Stimulated activated effector memory CD8-positive, alpha-beta T cell treated with anti-CD3 and anti-CD28 coated beads, Interleukin-12 subunit alpha, Interleukin-12 subunit beta, amount 100 ng/mL, for 72 hours (primary cell): ENCODE results near the gene STIL.

Experiments
- ATAC-seq: fragments of 150-1000 bp; cut with Tn5 transposase; 2 replicates; pipeline ENCODE4 v1.10.0; 2021
- DNase-seq, 2 donors: peaks; one replicate each; pipeline ENCODE4 v3.0.0; 2021 to 2022; ENCODE audit warnings: low spot score in 2 of 2
- H3K27ac Mint-ChIP-seq: one replicate; pipeline ENCODE4 v1.8.0; 2022; ENCODE audit warnings: mild to moderate bottlenecking, mixed read lengths
- H3K36me3 Mint-ChIP-seq: one replicate; pipeline ENCODE4 v1.8.0; 2022; ENCODE audit warnings: mild to moderate bottlenecking, mixed read lengths
- H3K4me1 Mint-ChIP-seq: one replicate; pipeline ENCODE4 v1.8.0; 2022; ENCODE audit warnings: mixed read lengths
- H3K4me3 Mint-ChIP-seq: one replicate; pipeline ENCODE4 v1.8.0; 2022; ENCODE audit warnings: mild to moderate bottlenecking, mixed read lengths
- H3K9me3 Mint-ChIP-seq: one replicate; pipeline ENCODE4 v1.8.0; 2022; ENCODE audit warnings: mixed read lengths

The STIL gene

GRCh38 chr1:47231301-47232186 lies 82.4 kb downstream of the STIL start:
- H3K36me3 Mint-ChIP-seq: no peaks in the 10 kb centered on the region
- H3K9me3 Mint-ChIP-seq: no peaks in the 10 kb centered on the region
- H3K4me1 Mint-ChIP-seq: peaks cover 32% of the 10 kb centered on the region
- peak in 1 of 2 donors; percentile 61 for DNase-seq
- peak overlapping the region; percentile 16 for H3K27ac Mint-ChIP-seq
- ATAC-seq: peak; percentile 29
- peak overlapping the region; percentile 74 for H3K4me3 Mint-ChIP-seq

GRCh38 chr1:47230692-47231300 lies 83.2 kb downstream of the STIL start:
- Mint-ChIP-seq H3K4me3 (peak overlapping the region; percentile 74), H3K9me3 (no peaks in the 10 kb centered on the region), H3K4me1 (peaks cover 36% of the 10 kb centered on the region), H3K36me3 (no peaks in the 10 kb centered on the region), H3K27ac (no peak overlapping the region)
- DNase-seq: no peak
- ATAC-seq: peak; percentile 41

- DNase-seq (no peak), ATAC-seq (no peak)
- no peaks in the 10 kb centered on the region for H3K36me3 Mint-ChIP-seq
- peak overlapping the region; percentile 74 for H3K4me3 Mint-ChIP-seq
- H3K4me1 Mint-ChIP-seq: peaks cover 38% of the 10 kb centered on the region
- no peak overlapping the region for H3K27ac Mint-ChIP-seq
- H3K9me3 Mint-ChIP-seq: no peaks in the 10 kb centered on the region
Measured at GRCh38 chr1:47229886-47230691, 83.9 kb downstream of the STIL start.

DNA sequence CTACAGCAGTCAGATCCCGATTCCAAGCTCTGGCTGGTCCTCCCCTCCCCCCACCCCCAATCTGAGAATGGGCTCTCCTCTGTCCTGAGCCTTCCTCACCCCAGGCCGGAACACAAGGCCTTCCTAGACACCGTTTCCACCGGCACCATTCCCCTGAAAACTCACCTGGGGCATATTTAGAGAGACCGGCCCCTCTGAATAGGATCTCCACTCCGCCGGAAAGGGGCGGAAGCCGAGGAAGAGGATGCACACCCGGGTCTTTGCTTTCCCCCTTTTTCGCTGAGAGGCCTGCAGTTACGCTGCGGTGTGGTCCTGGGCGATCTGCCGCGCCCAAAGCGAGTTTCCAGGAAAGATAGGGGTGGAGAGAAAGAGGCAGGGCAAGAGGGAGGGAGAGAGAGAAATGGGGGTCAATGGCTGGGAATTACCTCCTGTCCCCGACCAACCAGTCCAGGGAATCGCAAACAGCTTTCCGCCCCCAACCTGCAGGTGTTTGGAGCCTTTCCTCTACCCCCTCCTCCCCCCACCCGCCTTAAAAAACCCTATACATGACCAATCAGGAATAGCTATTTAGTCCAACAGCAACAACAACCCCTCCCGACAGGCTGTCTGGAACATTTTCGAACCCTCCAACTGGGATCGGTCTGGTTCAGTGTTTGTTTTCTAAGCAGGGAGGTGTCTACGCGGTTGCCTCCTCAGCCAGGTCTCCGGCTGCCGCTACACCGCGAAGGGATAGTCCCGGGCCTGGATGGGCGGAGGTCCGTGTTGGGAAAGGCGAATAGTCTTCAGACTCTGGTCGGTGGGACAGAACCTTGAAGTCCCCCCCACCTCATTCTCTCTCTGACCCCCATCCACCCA lies 84.7 kb downstream of the STIL start:
- peak overlapping the region; percentile 74 for H3K4me3 Mint-ChIP-seq

GRCh38 chr1:47228644-47229030 lies 85.3 kb downstream of the STIL start:
- H3K27ac Mint-ChIP-seq: no peak overlapping the region

More for the DNA sequence above, 84.7 kb downstream of the STIL start:
- Mint-ChIP-seq H3K4me1 (peaks cover 38% of the 10 kb centered on the region), H3K36me3 (no peaks in the 10 kb centered on the region), H3K27ac (no peak overlapping the region), H3K9me3 (no peaks in the 10 kb centered on the region)
- ATAC-seq: no peak
- DNase-seq: no peak

DNA sequence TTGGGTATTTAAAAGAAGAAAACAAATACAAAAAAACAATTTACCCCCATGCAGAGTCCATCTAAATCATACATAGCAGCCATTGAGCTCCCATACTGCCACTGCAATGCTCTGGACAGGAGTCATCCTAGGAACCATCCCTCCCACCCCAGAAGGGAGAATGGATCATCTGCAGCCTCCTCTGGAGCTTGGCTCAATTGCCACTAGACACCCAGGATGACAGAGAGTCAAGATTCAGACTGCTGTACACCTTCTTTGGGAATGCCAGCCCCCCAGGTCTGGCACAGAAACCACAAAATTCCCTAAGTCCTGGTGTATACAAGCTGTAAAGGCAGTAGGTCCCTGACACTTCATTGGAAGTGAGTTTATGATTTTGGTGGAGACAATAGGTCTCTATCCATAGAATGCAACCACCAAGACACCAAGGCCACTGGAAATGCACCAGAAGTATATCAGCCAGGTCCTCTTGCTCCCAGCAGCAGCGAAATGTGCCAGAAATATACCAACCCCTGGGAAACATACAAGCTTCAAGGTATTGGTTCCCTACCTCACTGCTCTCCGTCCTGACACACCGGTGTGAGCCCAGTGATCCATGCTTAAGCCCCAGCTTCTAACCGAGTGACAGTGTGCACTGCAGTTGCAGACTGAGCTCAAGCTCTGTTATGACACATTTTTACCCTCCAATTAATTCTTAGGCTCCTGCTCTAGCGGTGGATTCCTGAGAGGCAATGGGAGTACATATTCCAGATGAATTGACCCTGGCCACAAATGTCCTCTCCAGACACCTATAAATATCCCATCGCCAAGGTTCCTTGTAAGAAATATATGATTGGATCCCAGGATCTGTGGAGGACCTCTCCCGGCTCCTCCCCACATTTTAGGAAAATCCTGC lies 86.4 kb downstream of the STIL start:
- Mint-ChIP-seq H3K4me3 (no peak overlapping the region), H3K9me3 (no peaks in the 10 kb centered on the region), H3K36me3 (no peaks in the 10 kb centered on the region), H3K27ac (no peak overlapping the region), H3K4me1 (peaks cover 35% of the 10 kb centered on the region)
- no peak for DNase-seq
- no peak for ATAC-seq

More at GRCh38 chr1:47228644-47229030, 85.3 kb downstream of the STIL start:
- no peaks in the 10 kb centered on the region for H3K36me3 Mint-ChIP-seq
- DNase-seq: no peak
- no peaks in the 10 kb centered on the region for H3K9me3 Mint-ChIP-seq
- H3K4me3 Mint-ChIP-seq: no peak overlapping the region
- H3K4me1 Mint-ChIP-seq: peaks cover 38% of the 10 kb centered on the region
- no peak for ATAC-seq

GRCh38 chr1:47226839-47227215 lies 87.1 kb downstream of the STIL start:
- no peak for DNase-seq
- no peak overlapping the region for H3K27ac Mint-ChIP-seq
- peaks cover 29% of the 10 kb centered on the region for H3K4me1 Mint-ChIP-seq
- H3K9me3 Mint-ChIP-seq: no peaks in the 10 kb centered on the region
- no peak overlapping the region for H3K4me3 Mint-ChIP-seq
- H3K36me3 Mint-ChIP-seq: no peaks in the 10 kb centered on the region
- no peak for ATAC-seq

- Mint-ChIP-seq H3K36me3 (no peaks in the 10 kb centered on the region), H3K4me3 (no peak overlapping the region), H3K4me1 (peaks cover 24% of the 10 kb centered on the region), H3K27ac (no peak overlapping the region), H3K9me3 (no peaks in the 10 kb centered on the region)
- DNase-seq (no peak), ATAC-seq (no peak)
Measured at GRCh38 chr1:47226121-47226838, 87.7 kb downstream of the STIL start.

DNA sequence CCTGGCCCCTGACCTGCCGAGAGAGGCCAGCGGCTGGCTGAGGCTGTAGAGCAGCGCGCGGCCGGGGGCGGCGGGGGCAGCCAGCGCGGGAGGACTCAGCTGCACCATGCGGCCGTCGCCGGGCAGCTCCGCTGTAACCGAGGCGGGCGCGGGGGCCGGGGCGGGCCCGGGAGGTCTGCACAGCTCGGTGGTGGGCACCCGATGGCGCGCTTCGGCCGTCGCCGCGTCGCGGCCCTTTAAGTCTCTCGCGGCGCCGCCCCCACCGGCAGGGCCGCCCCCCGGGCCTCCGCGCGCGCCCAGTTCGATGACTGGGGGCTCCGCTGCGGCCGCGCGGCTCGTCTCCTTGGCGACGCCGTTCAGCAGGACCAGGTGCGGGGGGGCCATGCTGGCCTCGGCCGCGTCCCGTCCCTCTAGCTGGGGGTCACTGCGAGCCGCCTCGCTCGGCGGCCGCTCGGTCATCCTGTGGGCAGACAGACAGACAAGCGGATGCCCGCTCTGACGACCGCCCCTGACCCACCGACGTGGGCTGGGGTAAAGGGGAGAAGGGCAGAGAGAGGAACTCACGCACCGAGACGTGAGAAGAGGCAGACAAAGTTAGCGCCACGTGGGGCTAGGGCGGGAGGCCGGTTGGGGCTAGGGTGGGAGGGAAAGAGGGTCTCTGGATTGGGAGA lies 88.4 kb downstream of the STIL start:
- DNase-seq: no peak
- no peak overlapping the region for H3K27ac Mint-ChIP-seq
- no peak overlapping the region for H3K4me3 Mint-ChIP-seq
- no peaks in the 10 kb centered on the region for H3K9me3 Mint-ChIP-seq
- peaks cover 17% of the 10 kb centered on the region for H3K4me1 Mint-ChIP-seq
- ATAC-seq: peak; percentile 6
- no peaks in the 10 kb centered on the region for H3K36me3 Mint-ChIP-seq

- DNase-seq: no peak
- Mint-ChIP-seq H3K27ac (no peak overlapping the region), H3K4me1 (peaks cover 9% of the 10 kb centered on the region), H3K4me3 (no peak overlapping the region), H3K9me3 (no peaks in the 10 kb centered on the region), H3K36me3 (no peaks in the 10 kb centered on the region)
- peak; percentile 29 for ATAC-seq
Measured at GRCh38 chr1:47224676-47225399, 89.1 kb downstream of the STIL start.

DNA sequence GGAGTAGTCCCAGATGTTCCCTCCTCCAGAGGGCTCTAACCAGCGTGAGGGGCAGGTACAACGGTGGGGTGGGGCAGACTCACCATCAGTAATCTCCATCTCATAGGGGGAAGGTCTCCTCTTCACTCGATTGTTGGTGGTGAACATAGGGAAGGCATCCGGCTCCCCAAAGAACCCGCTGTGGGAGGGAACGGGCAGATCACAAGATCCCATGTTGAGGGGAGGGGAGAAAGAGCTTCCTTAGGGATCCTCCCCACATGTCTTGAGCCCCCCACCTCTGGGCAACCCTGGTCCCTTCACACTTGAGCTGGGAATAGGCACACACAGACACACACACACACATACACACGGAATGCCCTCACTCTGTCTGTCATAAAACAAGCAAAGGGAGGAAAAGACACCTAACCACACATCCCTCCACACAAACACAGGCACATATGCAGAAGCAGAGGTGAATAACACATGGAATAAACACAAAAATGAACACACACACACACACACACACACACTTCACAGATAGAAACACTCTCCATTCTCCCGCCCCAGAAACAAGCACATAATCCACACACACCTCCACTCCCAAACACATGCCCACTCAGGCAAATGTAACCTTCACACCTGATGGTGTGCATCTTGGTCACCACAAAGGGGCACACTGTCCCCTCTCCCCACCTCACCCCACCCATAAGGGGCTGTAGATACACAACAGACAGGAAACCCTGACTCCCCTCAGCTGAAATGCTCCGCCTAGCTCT lies 89.8 kb downstream of the STIL start:
- Mint-ChIP-seq H3K4me3 (no peak overlapping the region), H3K36me3 (no peaks in the 10 kb centered on the region), H3K4me1 (peaks cover 6% of the 10 kb centered on the region), H3K27ac (no peak overlapping the region), H3K9me3 (no peaks in the 10 kb centered on the region)
- no peak for DNase-seq
- no peak for ATAC-seq
